ENCODE measurements around the gene RBFOX2.

The RBFOX2 gene

GRCh38 chr22:36068776-36069344 lies 40.2 kb upstream of the RBFOX2 start:
- no peak overlapping the region for H3K4me3 ChIP-seq (ENCODE audit: control insufficient read depth, low read depth, low read length)
- peak; percentile 56 for DNase-seq (ENCODE audit: low read depth)
- TF ChIP-seq CTCF (conservative IDR thresholded peaks at IDR 0.05; ENCODE audit: control insufficient read depth, insufficient read depth, low read depth, low read length): no peak

- DNase-seq (ENCODE audit: low read depth): no peak
- no peak overlapping the region for H3K4me3 ChIP-seq (ENCODE audit: control insufficient read depth, low read depth, low read length)
- TF ChIP-seq CTCF (conservative IDR thresholded peaks at IDR 0.05; ENCODE audit: control insufficient read depth, insufficient read depth, low read depth, low read length): no peak
Measured at GRCh38 chr22:36067235-36067558, 38.6 kb upstream of the RBFOX2 start.

GRCh38 chr22:36065775-36066544 lies 37.3 kb upstream of the RBFOX2 start:
- H3K4me3 ChIP-seq (ENCODE audit: control insufficient read depth, low read depth, low read length): peak overlapping the region; percentile 61
- TF ChIP-seq CTCF (conservative IDR thresholded peaks at IDR 0.05; ENCODE audit: control insufficient read depth, insufficient read depth, low read depth, low read length): peak; percentile 82

GRCh38 chr22:36065462-36065774 lies 36.8 kb upstream of the RBFOX2 start:
- no peak for DNase-seq (ENCODE audit: low read depth)
- peak overlapping the region; percentile 61 for H3K4me3 ChIP-seq (ENCODE audit: control insufficient read depth, low read depth, low read length)
- no peak for TF ChIP-seq CTCF (conservative IDR thresholded peaks at IDR 0.05; ENCODE audit: control insufficient read depth, insufficient read depth, low read depth, low read length)

More at GRCh38 chr22:36065775-36066544, 37.3 kb upstream of the RBFOX2 start:
- peak; percentile 94 for DNase-seq (ENCODE audit: low read depth)

GRCh38 chr22:36064358-36064757 lies 35.7 kb upstream of the RBFOX2 start:
- no peak for DNase-seq (ENCODE audit: low read depth)
- no peak overlapping the region for H3K4me3 ChIP-seq (ENCODE audit: control insufficient read depth, low read depth, low read length)
- TF ChIP-seq CTCF (conservative IDR thresholded peaks at IDR 0.05; ENCODE audit: control insufficient read depth, insufficient read depth, low read depth, low read length): no peak

GRCh38 chr22:36056980-36057379 lies 28.4 kb upstream of the RBFOX2 start:
- peak; percentile 60 for DNase-seq (ENCODE audit: low read depth)
- H3K4me3 ChIP-seq (ENCODE audit: control insufficient read depth, low read depth, low read length): no peak overlapping the region
- TF ChIP-seq CTCF (conservative IDR thresholded peaks at IDR 0.05; ENCODE audit: control insufficient read depth, insufficient read depth, low read depth, low read length): no peak
